ENCODE data around the gene DNAJC19.
"Not testable (repeated sequence)": the region's sequence is repeated elsewhere in the genome, so short reads cannot be mapped to it uniquely, and the experiment has no call there.

Gene DNAJC19

DNA sequence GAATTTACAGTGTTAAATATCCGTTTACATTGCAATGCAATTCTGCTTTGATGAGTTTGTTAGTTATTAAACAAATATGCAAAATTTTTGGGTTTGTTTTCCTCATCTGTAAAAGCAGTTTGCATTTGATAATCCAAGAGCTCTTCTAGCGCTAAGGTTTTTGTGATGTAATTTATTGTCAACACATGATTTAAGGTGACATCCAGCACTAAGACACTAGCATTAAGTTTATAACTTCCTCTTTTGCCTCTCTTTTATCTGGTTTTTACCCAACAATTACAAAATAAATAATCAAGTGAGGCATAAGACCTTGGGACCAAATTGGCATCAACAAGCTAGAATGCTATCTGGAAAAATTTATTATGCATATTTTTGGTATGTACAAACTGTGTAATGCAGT is 969 bp upstream of the DNAJC19 start:
- Histone ChIP-seq H3K4me1 (ENCODE audit: control insufficient read depth, insufficient read depth, low read length, poor library complexity, severe bottlenecking) (no peaks in the 10 kb centered on the region), H3K27ac (ENCODE audit: low read depth, low read length, severe bottlenecking) (no peak overlapping the region), H3K9me3 (ENCODE audit: control insufficient read depth, low read length) (no peaks in the 10 kb centered on the region), H3K36me3 (ENCODE audit: control insufficient read depth, insufficient read depth, low read length) (peaks cover 9% of the 10 kb centered on the region), H3K4me3 (ENCODE audit: extremely low read depth, insufficient read depth, low read length, poor library complexity, severe bottlenecking) (no peak overlapping the region)
- WGBS, 2 experiments (ENCODE audit: insufficient coverage in 2 of 2) = 40% methylated on average over 1 of the region's 2 CpGs; no CpG with 5 or more reads in 1 of the 2 experiments

- H3K27ac ChIP-seq (ENCODE audit: low read depth, low read length, severe bottlenecking) = no peak overlapping the region
- H3K4me1 ChIP-seq (ENCODE audit: control insufficient read depth, insufficient read depth, low read length, poor library complexity, severe bottlenecking) = no peaks in the 10 kb centered on the region
- peaks cover 21% of the 10 kb centered on the region for H3K36me3 ChIP-seq (ENCODE audit: control insufficient read depth, insufficient read depth, low read length)
- no CpG with 5 or more reads among the region's 2 CpGs for WGBS, 2 experiments (ENCODE audit: insufficient coverage in 2 of 2)
- no peaks in the 10 kb centered on the region for H3K9me3 ChIP-seq (ENCODE audit: control insufficient read depth, low read length)
- H3K4me3 ChIP-seq (ENCODE audit: extremely low read depth, insufficient read depth, low read length, poor library complexity, severe bottlenecking) = no peak overlapping the region
These were observed 2.2 kb downstream of the DNAJC19 start for GRCh38 chr3:180987344-180987743.

DNA sequence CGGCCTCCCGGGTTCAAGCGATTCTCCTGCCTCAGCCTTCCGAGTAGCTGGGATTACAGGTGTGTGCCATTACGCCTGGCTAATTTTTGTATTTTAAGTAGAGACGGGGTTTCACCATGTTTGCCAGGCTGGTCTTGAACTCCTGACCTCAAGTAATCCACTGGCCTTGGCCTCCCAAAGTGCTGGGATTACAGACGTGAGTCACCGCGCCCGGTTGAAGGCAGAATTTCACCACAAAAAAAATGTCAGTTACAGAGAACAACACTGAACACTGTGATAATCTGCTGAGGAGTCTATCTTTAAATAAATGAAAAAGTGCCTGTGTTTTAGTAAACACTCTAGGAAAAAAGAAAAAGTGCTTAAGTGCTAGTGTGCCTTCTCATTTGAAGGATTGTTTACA is 3.2 kb downstream of the DNAJC19 start:
- not testable (repeated sequence) for H3K9me3 ChIP-seq (ENCODE audit: control insufficient read depth, low read length); H3K4me1 ChIP-seq (ENCODE audit: control insufficient read depth, insufficient read depth, low read length, poor library complexity, severe bottlenecking); H3K4me3 ChIP-seq (ENCODE audit: extremely low read depth, insufficient read depth, low read length, poor library complexity, severe bottlenecking); H3K27ac ChIP-seq (ENCODE audit: low read depth, low read length, severe bottlenecking)
- peaks cover 21% of the 10 kb centered on the region for H3K36me3 ChIP-seq (ENCODE audit: control insufficient read depth, insufficient read depth, low read length)
- 86 to 97% methylated on average over 2 to 6 of the region's 10 CpGs for WGBS, 2 experiments (ENCODE audit: insufficient coverage in 2 of 2)

DNA sequence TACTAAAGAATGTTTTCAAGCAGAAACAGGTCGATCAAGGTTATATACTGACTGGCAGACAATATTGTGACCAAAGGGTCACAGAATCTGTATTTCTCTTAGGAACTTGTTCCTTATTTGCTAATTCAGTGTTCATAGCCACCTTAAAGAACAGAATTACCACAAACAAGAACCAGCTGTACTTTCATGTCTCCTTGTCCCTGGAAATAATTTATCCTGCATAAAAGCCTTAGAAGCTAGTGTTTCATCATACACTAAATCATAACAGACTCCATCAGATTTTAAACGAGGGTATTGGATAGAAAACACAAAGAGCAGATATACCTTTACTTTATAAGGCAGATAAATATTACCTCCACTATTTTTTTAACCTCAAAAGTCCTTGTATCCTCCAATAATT is 6.4 kb downstream of the DNAJC19 start:
- peak overlapping the region; percentile 43 for H3K27ac ChIP-seq (ENCODE audit: low read depth, low read length, severe bottlenecking)
- WGBS, 2 experiments (ENCODE audit: insufficient coverage in 2 of 2) = 82 to 86% methylated on average over 1 of the region's 2 CpGs
- H3K36me3 ChIP-seq (ENCODE audit: control insufficient read depth, insufficient read depth, low read length) = peaks cover 36% of the 10 kb centered on the region
- no peak overlapping the region for H3K4me3 ChIP-seq (ENCODE audit: extremely low read depth, insufficient read depth, low read length, poor library complexity, severe bottlenecking)
- no peaks in the 10 kb centered on the region for H3K9me3 ChIP-seq (ENCODE audit: control insufficient read depth, low read length)
- no peaks in the 10 kb centered on the region for H3K4me1 ChIP-seq (ENCODE audit: control insufficient read depth, insufficient read depth, low read length, poor library complexity, severe bottlenecking)

DNA sequence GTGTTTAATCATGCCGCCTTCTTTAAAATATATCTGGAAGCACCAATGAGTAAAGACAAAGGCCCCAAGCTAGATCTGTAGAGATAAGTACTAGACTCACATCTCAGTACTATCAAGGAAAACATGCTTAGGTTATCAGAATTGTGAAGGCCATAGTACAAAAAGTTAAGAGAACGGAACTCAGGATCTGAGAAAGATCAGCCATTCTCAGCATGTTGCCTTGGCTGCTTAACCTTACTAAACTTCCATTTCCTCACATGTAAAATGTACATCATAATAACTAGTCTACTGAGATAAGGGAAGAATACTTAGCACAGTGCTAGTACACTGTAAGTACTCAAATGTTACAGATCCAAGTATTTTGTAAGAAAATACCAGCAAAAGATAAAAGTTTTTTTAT is 7.6 kb downstream of the DNAJC19 start:
- Histone ChIP-seq H3K27ac (ENCODE audit: low read depth, low read length, severe bottlenecking) (no peak overlapping the region), H3K4me1 (ENCODE audit: control insufficient read depth, insufficient read depth, low read length, poor library complexity, severe bottlenecking) (no peaks in the 10 kb centered on the region), H3K4me3 (ENCODE audit: extremely low read depth, insufficient read depth, low read length, poor library complexity, severe bottlenecking) (no peak overlapping the region), H3K36me3 (ENCODE audit: control insufficient read depth, insufficient read depth, low read length) (peaks cover 36% of the 10 kb centered on the region), H3K9me3 (ENCODE audit: control insufficient read depth, low read length) (no peaks in the 10 kb centered on the region)
- WGBS, 2 experiments (ENCODE audit: insufficient coverage in 2 of 2) = 80 to 83% methylated on average over 1 of the region's 2 CpGs

GRCh38 chr3:180980611-180981010 is 8.9 kb downstream of the DNAJC19 start:
- peaks cover 33% of the 10 kb centered on the region for H3K36me3 ChIP-seq (ENCODE audit: control insufficient read depth, insufficient read depth, low read length)
- no peak overlapping the region for H3K27ac ChIP-seq (ENCODE audit: low read depth, low read length, severe bottlenecking)

GRCh38 chr3:180979961-180980360 is 9.6 kb downstream of the DNAJC19 start:
- Histone ChIP-seq H3K4me1 (ENCODE audit: control insufficient read depth, insufficient read depth, low read length, poor library complexity, severe bottlenecking) (no peaks in the 10 kb centered on the region), H3K9me3 (ENCODE audit: control insufficient read depth, low read length) (no peaks in the 10 kb centered on the region), H3K4me3 (ENCODE audit: extremely low read depth, insufficient read depth, low read length, poor library complexity, severe bottlenecking) (no peak overlapping the region), H3K27ac (ENCODE audit: low read depth, low read length, severe bottlenecking) (no peak overlapping the region), H3K36me3 (ENCODE audit: control insufficient read depth, insufficient read depth, low read length) (peaks cover 30% of the 10 kb centered on the region)

More at GRCh38 chr3:180980611-180981010, 8.9 kb downstream of the DNAJC19 start:
- H3K9me3 ChIP-seq (ENCODE audit: control insufficient read depth, low read length) = no peaks in the 10 kb centered on the region
- no peaks in the 10 kb centered on the region for H3K4me1 ChIP-seq (ENCODE audit: control insufficient read depth, insufficient read depth, low read length, poor library complexity, severe bottlenecking)
- no peak overlapping the region for H3K4me3 ChIP-seq (ENCODE audit: extremely low read depth, insufficient read depth, low read length, poor library complexity, severe bottlenecking)

- Histone ChIP-seq H3K4me1 (ENCODE audit: control insufficient read depth, insufficient read depth, low read length, poor library complexity, severe bottlenecking) (no peaks in the 10 kb centered on the region), H3K4me3 (ENCODE audit: extremely low read depth, insufficient read depth, low read length, poor library complexity, severe bottlenecking) (no peak overlapping the region), H3K27ac (ENCODE audit: low read depth, low read length, severe bottlenecking) (no peak overlapping the region), H3K9me3 (ENCODE audit: control insufficient read depth, low read length) (no peaks in the 10 kb centered on the region), H3K36me3 (ENCODE audit: control insufficient read depth, insufficient read depth, low read length) (peaks cover 41% of the 10 kb centered on the region)
These were observed 12.0 kb downstream of the DNAJC19 start for GRCh38 chr3:180977498-180977897.

GRCh38 chr3:180974286-180974685 is 15.2 kb downstream of the DNAJC19 start:
- Histone ChIP-seq H3K9me3 (ENCODE audit: control insufficient read depth, low read length) (no peaks in the 10 kb centered on the region), H3K27ac (ENCODE audit: low read depth, low read length, severe bottlenecking) (no peak overlapping the region), H3K36me3 (ENCODE audit: control insufficient read depth, insufficient read depth, low read length) (peaks cover 65% of the 10 kb centered on the region), H3K4me1 (ENCODE audit: control insufficient read depth, insufficient read depth, low read length, poor library complexity, severe bottlenecking) (no peaks in the 10 kb centered on the region), H3K4me3 (ENCODE audit: extremely low read depth, insufficient read depth, low read length, poor library complexity, severe bottlenecking) (no peak overlapping the region)
- WGBS, 2 experiments (ENCODE audit: insufficient coverage in 2 of 2) = 90 to 94% methylated on average over 3 to 4 of the region's 6 CpGs

GRCh38 chr3:180973543-180973942 is 16.0 kb downstream of the DNAJC19 start:
- no CpG with 5 or more reads among the region's 2 CpGs for WGBS, 2 experiments (ENCODE audit: insufficient coverage in 2 of 2)
- H3K36me3 ChIP-seq (ENCODE audit: control insufficient read depth, insufficient read depth, low read length) = peaks cover 65% of the 10 kb centered on the region

GRCh38 chr3:180970931-180971330 is 18.6 kb downstream of the DNAJC19 start:
- H3K36me3 ChIP-seq (ENCODE audit: control insufficient read depth, insufficient read depth, low read length) = peaks cover 74% of the 10 kb centered on the region
- H3K4me3 ChIP-seq (ENCODE audit: extremely low read depth, insufficient read depth, low read length, poor library complexity, severe bottlenecking) = no peak overlapping the region
- H3K27ac ChIP-seq (ENCODE audit: low read depth, low read length, severe bottlenecking) = no peak overlapping the region
- 98% methylated on average over 6 of the region's 6 CpGs; no CpG with 5 or more reads in 1 of the 2 experiments for WGBS, 2 experiments (ENCODE audit: insufficient coverage in 2 of 2)
- H3K4me1 ChIP-seq (ENCODE audit: control insufficient read depth, insufficient read depth, low read length, poor library complexity, severe bottlenecking) = no peaks in the 10 kb centered on the region
- H3K9me3 ChIP-seq (ENCODE audit: control insufficient read depth, low read length) = no peaks in the 10 kb centered on the region

More at GRCh38 chr3:180973543-180973942, 16.0 kb downstream of the DNAJC19 start:
- H3K9me3 ChIP-seq (ENCODE audit: control insufficient read depth, low read length) = no peaks in the 10 kb centered on the region
- H3K4me3 ChIP-seq (ENCODE audit: extremely low read depth, insufficient read depth, low read length, poor library complexity, severe bottlenecking) = no peak overlapping the region
- no peaks in the 10 kb centered on the region for H3K4me1 ChIP-seq (ENCODE audit: control insufficient read depth, insufficient read depth, low read length, poor library complexity, severe bottlenecking)
- no peak overlapping the region for H3K27ac ChIP-seq (ENCODE audit: low read depth, low read length, severe bottlenecking)

DNA sequence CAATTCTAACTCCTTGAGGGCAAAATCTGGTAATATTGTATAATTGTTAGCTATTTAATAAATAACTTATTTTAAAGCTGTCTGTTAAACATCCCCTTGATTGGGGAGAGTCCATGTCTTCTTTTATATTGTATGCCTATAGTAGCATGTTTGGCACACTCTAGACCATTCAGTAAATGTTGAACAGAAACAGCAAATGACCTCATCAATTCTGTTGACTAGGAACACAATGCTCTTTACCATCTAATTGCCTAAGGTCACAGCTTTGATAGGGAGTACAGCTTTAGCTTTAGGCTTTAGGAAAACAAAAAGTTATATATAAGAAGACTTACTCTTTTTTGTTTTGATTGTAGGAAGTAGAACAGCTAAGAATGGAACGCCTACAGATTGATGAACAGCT is 27.0 kb downstream of the DNAJC19 start:
- H3K36me3 ChIP-seq (ENCODE audit: control insufficient read depth, insufficient read depth, low read length) = peaks cover 74% of the 10 kb centered on the region
- no peak overlapping the region for H3K4me3 ChIP-seq (ENCODE audit: extremely low read depth, insufficient read depth, low read length, poor library complexity, severe bottlenecking)
- H3K27ac ChIP-seq (ENCODE audit: low read depth, low read length, severe bottlenecking) = no peak overlapping the region
- H3K9me3 ChIP-seq (ENCODE audit: control insufficient read depth, low read length) = no peaks in the 10 kb centered on the region
- WGBS, 2 experiments (ENCODE audit: insufficient coverage in 2 of 2) = 83% methylated on average over 1 of the region's 1 CpG; no CpG with 5 or more reads in 1 of the 2 experiments
- H3K4me1 ChIP-seq (ENCODE audit: control insufficient read depth, insufficient read depth, low read length, poor library complexity, severe bottlenecking) = no peaks in the 10 kb centered on the region
